GM18907 (cell line): ENCODE data around the gene HLA-DRA.

ENCODE experiments used
- ATAC-seq: cut with Tn5 transposase; IDR thresholded peaks from one replicate; pipeline ENCODE4 v1.9.1; 2021; ENCODE audit warnings: mild to moderate bottlenecking, moderate library complexity; ENCODE audit not compliant: unreplicated experiment

Gene HLA-DRA

DNA sequence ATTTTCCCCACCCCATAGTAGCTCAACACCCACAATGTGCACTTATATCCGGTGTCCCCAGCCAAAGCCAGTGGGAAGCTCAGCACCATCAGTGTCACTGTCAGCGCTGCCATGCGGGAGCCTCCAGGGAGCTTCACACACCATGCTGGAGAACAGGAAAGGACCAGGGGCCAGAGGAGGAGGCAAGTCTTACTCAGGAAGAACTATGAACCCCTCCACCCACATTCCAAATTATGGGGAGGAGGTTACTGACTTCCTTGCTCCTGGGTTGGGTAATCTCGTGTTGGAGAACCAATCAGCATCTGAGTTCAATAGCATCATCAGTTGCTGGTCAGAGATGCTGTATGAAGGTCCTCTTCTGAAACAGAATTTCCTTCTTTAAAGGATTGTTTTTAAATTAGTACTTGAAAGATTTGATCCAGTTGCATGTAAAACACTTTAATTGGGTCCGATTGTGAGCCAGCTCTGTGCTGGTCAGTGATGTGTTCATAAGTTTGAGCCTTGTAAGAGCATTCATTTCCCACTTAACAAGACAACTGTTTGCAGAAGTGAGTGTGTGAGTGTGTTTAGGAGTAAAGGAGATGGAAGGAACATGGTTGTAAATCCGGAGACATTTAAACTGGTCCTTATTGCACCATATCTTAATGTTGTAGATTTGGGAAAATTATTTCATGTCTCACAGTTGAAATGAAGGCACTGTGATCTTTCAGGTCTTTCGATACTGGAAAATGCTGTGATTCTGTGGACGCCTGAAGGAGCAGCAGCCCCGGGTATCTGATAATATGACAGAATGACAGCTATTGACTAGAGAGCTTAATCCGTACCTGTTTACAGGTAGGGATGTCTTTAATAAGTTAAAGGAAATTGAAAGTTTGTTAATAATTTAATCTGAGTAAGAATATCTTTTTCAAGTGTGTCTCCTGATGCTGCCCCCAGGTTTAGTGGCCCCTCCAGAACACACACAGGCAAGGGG, 34.0 kb downstream of the HLA-DRA start:
- ATAC-seq = peak; percentile 87

DNA sequence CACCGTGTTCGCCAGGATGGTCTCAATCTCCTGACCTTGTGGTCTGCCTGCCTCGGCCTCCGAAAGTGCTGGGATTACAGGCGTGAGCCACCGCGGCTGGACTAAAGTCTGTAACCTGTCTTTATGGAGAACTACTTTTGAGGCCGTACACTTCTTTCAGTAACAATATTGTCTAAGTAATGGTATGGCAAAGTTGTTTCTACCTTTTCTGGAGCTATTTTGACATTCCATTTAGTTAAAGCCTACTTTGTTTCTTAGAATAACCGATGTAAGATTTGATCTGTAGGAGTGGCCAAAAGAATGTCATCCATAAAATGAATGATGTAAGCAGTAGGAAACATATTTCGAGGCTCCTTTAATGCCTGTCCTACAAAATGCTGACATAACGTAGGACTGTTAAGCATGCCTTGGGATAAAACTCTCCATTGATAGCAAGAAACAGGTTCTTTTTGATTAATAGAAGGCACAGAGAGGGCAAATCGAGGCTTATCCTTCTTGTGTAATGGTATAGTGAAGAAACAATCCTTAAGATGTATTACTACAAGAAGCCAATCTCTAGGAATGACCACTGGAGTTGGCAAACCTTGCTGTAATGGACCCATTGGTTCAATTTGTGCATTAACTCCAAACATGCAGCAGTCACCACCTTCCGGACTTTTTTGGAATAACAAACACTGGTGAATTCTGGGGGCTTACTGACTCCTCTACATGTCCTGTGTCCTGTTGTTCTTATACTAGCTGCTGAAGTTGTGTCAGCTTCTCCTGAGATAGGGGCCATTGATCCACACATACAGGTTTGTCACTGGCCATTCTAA, 35.9 kb downstream of the HLA-DRA start:
- ATAC-seq = no peak

DNA sequence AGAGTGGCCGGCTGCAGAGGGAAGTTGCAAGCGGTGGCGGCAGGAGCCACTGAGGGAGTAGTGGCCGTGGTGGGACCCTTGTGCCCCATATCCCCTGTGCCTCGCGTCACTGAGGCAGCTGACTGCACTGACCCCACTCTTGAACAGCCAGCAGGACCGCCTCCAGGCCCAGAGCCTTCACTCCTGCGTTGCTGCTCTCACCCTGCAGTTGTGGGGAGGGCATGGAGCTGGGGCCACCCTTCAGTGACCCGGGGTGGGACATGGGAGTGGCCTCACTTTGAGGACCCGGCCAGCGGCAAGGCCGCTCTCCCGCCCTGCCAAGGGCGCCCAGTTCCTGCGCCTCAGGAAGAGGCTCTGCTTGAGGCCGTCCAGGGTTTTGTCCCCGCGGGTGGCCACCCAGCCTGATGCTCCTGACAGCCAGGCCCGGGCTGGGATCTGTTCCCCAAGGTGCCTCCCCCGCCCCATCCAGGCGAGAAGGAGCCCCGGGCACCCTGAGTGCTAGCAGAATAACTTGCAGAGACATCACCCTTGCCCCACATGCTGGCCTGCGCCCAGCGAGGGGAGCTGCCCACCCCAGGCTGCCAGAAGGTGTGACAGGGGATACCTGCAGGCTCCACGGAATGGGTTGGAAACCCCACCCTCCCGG, 44.4 kb downstream of the HLA-DRA start:
- ATAC-seq = no peak

DNA sequence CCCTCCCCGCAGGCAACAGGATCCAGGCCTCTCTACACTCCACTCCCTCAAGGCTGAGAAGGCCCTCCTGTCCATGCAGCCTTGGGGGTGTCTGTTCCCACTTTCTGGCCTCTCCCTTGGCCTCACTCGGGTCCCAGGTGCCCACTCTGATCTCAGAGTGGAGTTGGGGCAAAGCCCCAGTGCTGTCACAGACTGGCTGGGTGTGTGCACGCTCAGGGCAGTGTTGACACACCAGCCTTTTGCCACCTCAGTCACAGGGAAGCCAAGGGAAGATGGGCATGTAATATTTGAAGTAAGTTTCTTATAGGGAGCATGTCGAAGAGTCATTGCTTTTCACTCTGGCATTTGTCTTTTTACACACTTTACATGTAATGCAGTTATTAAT, 44.9 kb downstream of the HLA-DRA start:
- no peak for ATAC-seq

DNA sequence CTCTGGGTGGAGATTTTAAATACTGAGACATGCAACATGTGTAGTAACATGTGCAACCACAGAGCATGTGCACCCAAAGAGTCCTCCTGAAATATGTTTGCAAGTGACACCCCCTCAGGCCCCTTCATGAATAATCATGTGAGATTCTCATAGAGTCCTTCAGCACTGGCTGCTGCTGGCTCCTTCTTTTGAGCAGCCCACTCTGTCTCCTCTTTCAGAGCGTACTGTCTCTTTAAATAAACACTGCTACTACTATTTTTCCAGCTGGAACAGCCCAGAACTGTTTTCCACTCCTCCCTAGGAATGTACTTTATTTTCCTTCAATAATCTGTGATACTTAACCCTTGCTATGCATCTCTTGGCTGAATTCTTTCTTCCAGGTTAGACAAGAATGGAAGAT, 48.4 kb downstream of the HLA-DRA start:
- ATAC-seq = no peak

DNA sequence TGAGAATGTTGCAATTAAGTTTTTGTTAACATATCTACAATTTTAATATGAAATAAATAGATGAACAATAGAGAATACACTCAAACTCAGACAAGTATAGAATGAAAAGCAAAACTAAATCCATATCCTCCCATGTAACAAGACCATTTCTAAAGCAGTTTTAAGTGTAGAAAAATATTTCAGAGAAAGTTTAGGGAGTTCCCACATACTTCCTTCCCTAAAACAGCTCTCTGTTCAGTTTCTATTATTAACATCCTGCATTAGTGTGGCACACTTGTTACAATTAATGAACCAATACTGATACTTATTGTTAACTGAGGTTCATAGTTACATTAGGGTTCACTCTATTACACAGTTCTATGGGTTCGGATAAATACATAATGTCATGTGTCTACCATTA, 52.0 kb downstream of the HLA-DRA start:
- ATAC-seq = no peak

DNA sequence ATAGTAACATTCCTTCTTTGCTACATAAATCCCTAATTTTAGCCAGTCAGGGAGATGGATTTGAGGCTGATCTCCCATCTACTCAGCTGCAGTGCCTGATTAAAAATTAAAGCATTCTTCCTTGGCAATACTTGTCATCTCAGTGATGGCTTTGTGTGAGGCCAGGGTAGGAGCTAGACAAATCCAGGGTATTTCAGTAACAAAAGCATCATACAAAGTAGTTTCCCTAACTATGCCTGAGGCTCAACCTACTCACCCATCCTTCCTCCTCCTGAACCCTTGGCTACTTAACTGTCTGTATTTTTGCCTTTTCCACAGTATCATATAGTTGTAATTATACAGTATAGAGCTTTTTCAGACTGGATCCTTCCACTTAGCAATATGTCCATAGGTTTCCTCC, 52.7 kb downstream of the HLA-DRA start:
- no peak for ATAC-seq
